HG02981 (cell line): ENCODE results near the gene POLR2J3.
A peak's percentile ranks its signal among the peaks of the same experiment; 100 is the strongest.
"Not testable (repeated sequence)": the region's sequence is repeated elsewhere in the genome, so short reads cannot be mapped to it uniquely, and the experiment has no call there.

Source experiments
- ATAC-seq: cut with Tn5 transposase; IDR thresholded peaks from one replicate; pipeline ENCODE4 v1.9.1; 2021; ENCODE audit warnings: mild to moderate bottlenecking, moderate library complexity; ENCODE audit not compliant: unreplicated experiment

Gene POLR2J3

DNA sequence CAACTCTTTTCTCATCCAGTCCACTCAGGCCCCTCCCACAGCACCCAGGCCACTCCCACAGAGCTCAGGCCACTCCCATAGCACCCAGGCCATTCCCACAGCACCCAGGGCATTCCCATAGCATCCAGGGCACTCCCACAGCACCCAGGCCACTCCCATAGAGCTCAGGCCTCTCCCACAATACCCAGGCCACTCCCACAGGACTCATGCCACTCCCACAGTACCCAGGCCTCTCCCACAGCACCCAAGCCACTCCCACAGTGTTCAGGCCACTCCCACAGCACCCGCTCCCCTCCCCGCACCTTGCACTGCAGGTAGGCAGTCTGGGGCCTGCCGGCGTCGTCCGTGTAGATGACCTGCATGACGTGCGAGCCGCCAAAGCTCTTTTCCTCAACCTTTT, 17.5 kb upstream of the POLR2J3 start:
- ATAC-seq: peak; percentile 49

DNA sequence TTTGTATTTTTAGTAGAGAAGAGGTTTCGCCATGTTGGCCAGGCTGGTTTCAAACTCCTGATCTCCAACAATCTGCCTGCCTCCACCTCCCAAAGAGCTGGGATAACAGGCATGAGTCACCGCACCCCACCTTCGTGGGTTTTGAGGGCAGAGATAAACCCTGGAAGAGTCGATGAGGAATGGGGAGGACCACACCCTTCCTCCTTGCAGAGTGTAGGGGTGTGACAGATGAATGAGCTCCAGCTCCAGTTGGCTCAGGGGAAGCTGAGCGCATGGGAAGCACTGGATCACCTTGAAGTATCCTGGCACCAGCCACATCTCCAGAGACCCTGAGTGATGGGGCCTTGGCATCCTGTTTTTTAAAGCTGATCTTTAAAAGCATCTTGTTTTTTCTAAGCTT, 11.1 kb upstream of the POLR2J3 start:
- not testable (repeated sequence) for ATAC-seq

DNA sequence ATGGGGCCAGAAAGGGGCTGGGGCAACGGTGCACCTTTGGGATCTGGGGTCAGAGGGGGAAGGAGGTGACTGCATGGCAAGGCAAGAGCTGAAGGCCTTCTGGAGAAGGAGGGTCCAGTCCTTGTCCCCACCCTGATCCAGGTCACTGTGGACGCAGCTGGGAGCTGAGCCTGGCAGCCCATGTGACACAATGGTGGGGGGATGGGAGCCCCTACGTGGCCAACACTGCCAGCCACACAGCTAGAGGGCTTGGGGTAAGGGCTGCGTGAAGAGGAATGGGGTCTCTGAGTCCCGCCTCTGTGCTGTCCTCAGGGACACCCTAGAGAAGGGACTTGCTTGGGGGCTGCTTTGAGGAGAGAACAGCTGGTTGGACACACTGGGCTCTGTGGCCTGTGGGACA, 9.3 kb upstream of the POLR2J3 start:
- ATAC-seq: not testable (repeated sequence)

DNA sequence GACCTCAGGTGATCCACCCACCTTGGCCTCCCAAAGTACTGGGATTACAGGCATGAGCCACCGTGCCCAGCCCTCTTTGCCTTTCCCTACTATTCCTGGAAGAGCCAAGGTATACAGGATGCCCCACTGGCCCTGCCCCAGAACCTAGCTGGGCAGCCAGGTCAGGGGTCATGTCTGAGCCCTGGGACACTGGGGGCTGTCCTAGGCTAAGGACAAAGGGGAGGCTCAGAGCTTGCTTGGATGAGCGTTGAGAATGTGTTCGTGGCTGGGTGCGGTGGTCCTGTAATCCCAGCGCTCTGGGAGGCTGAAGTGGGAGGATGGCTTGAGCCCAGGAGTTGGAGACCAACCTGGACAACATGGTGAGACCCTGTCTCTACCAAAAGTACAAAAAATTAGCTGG, 6.1 kb upstream of the POLR2J3 start:
- not testable (repeated sequence) for ATAC-seq

DNA sequence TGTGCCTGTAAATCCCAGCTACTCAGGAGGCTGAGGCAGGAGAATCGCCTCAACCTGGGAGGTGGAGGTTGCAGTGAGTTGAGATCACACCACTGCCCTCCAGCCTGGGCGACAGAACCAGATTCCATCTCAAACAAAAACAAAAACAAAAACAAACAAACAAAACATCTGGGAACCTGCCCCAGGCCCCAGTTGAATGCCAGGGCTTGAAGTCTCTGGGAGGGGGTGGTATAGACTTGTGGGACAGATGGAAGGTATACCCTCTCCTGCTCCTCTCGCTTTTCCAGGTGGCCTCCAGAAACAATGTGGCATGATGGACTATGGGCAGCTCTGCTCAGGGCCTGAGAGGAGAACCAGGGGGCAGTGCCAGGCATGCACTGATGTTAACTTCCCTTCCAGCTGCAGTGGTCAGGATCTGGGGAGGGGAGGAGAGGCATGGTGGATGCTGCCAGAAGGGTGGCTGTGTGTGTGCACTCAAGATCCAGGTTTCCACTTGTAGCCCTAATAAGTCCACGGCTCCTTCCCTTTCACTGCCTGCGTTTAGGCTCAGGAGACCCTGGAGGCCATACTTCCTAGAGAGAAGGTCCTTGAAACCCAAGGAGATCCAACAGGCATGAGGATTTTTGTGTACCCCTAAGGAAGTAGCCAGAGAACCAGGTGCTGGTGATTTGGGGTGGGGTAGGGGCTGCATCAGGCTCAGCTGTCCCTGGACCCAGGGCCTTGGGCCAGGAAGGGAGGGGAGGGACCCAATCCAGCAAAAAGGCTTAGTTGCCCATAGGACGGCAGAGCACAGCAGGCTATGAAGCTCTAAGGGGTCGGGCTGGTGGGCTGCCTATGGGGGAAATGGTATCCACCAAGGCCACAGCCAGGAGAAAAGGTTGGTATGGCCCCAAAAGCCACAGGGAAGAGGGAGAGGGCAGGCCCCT, 5.2 kb upstream of the POLR2J3 start:
- ATAC-seq: not testable (repeated sequence)

DNA sequence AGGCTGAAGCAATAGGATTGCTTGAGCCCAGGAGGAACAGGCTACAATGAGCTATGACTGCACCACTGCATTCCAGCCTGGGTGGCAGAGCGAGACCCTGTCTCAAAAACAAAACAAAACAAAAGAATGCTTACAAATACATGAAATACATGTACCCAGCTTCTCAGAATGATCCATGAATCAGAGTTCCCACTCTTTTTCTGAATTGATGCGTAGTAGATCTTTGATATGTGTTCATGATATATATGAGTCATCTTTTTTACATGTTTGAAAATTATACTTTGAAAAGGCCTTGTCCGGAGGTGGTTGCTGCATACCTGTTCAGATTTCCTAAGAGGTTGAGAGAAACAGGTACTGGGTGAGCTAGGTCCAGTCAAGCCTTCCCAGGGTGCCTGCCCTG, 4.0 kb upstream of the POLR2J3 start:
- not testable (repeated sequence) for ATAC-seq

DNA sequence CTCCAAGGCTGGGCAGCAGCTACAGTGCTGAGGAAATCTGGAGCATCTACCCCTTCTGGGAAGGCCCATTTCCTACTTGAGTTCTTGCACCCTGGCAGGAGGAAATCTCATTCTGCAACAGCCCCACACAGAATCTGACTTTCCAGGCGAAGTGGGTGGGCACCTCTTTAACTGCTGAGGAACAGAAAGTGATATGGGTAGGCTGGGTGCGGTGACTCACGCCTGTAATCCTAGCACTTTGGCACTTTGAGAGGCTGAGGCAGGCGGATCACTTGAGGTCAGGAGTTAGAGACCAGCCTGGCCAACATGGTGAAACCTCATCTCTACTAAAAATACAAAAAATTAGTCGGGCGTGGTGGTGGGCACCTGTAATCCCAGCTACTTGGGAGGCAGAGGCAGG, 2.2 kb upstream of the POLR2J3 start:
- ATAC-seq: not testable (repeated sequence)

DNA sequence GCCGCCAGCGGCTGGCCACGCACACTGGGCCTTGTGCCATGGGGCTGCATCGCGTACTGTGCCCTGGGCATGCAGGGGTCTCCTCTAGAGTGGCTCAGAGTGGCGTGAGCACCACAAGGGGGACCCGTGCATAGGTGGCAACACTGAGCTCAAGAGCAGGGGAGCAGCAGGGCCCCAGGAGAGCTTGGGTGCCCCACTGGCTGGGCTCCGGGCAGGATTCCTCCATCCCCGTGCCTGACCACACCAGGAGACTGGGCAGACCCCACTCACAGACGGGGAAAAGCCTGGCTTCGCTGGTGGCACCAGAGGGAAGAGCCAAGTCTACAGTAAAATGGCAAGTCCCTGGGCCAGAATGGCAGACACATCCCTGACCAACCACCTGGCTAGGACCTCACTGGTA, 3.8 kb downstream of the POLR2J3 start:
- not testable (repeated sequence) for ATAC-seq

DNA sequence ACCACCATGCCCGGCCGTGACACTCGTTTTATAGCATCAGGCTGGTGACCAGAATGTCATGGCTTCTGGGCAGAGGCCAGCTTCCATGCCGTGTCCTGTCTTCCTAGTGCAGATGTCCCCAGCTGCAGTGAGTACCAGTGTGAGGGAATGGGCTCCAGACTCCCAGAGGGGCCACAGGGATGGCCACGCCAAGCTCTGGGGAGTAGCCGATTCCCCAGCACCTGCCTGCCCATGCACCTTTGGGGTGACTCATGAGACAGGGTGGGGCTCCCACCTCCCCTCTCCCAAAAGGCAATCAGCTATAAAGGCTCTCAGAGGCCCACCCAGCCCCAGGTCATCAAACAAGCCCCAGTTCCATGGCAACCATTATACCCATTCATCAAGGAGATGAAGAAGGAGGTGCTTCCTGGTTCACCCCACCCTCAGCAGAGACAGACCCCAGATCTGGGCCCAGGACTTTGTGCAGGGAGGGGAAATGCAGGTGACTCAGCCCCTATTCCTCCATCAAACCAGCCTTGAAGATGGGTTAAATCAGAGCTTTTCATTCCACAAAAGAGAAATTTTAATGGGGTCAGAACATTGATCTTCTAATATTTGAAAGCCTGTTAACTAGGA, 21.5 kb downstream of the POLR2J3 start, which contains the start of gene SPDYE2:
SPDYE2 (plus strand) TSS at position 419 of the 615 bp plus-strand sequence. CDS start 2,030 bp downstream, outside the sequence.
- ATAC-seq: not testable (repeated sequence)

DNA sequence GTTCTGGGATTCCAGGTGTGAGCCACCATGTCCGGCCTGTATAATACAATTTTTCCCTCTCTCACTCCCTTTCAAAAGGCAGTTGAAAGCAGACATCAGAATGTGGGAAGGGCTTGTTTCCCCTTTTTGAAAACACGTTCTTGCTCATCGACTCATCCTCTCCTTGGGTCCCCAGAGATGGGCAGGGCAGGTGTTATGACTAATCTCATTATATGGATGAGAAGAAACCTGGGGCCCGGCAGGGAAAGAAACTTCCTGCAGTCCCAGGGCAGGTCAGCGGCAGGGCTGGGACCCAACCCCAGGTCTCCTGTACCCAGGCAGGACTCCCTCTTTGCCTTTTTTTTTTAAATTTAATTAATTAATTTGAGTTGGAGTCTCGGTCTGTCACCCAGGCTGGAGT, 26.0 kb downstream of the POLR2J3 start:
- ATAC-seq: peak; percentile 65

DNA sequence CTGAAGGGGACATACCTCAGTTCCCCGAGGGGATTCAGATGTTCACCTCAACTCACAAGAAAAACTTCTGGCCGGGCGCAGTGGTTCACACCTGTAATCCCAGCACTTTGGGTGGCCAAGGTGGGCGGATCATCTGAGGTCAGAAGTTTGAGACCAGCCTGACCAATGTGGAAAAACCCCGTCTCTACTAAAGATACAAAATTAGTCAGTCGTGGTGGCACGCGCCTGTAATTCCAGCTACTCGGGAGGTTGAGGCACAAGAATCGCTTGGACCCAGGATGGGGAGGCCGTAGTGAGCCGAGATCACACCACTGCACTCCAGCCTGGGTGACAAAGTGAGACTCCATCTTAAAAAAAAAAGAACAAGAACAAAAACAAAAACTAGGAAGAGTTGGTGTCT, 27.1 kb downstream of the POLR2J3 start:
- not testable (repeated sequence) for ATAC-seq

DNA sequence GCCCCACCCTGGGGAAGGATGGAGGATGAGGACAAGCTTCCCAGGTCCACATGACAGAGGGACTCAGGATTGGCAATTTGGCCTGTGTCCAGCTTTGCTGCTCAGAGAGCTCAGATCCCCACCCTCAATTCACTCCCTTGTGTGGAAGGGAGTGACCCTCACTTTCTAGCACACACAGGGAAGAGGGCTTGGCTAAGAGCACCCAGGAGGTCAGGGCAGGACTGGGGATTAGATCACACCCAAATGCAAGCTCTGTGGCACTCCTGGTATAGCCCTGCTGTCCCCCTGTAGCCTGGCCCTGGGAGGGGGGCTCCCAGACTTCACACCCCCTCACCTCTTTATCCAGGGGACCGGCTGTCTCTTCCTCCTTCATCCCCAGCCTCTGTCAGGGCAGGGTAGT, 28.0 kb downstream of the POLR2J3 start:
- ATAC-seq: not testable (repeated sequence)

DNA sequence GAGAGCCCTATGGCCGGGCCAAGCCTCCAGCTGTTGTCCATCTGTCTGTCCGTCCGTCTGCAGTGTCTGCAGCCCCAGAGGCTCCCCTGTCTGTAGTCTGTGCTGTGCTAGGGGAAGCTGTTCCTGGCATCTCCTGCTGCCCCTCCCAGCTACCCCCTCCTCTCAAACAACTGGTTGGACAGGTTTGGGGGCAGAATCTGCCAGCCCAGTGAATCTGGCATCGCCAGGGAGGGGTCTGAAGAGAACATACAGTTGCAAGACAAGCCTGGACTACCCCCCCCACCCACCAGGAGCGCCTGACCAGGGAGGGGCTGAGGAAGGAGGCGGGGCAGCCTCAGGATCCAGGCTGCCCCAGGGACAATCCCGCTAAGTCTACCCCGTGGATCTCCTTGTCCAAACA, 28.8 kb downstream of the POLR2J3 start, which contains the start of gene UPK3BL2:
UPK3BL2 (minus strand) TSS at position 101 of the 400 bp plus-strand sequence; CDS start at position 41, 60 bp downstream.
- not testable (repeated sequence) for ATAC-seq

DNA sequence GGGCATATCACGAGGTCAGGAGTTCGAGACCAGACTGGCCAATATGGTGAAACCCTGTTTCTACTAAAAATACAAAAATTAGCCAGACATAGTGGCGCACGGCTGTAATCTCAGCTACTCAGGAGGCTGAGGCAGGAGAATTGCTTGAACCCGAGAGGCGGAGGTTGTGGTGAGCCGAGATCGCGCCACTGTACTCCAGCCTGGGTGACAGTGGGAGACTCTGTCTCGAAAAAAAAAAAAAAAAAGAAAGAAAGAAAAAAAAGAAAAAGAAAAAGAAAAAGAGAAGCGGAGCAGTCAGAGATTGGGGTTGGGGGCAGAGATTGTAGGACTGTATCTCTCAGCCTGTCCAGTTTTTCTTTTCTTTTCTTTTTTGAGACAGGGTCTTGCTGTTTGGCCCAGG, 29.6 kb downstream of the POLR2J3 start:
- not testable (repeated sequence) for ATAC-seq

DNA sequence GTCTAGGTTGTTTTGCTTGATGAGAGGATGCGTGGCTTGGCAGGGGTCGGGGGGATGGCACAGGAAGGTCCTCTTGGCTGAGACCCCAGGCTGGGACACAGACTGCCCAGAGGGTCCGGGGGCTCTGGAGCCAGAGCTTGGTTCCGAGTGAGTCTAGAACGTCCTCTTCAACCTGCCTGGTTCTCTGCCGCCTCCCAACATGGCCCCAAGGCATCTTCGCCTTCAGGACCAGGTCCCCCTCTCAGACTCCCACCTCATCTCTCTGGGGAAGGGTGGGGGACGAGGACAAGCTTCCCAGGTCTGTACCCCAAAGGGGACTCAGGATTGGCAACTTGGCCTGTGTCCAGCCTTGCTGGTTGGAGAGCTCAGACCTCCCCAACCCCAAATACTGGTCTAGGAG, 30.3 kb downstream of the POLR2J3 start:
- ATAC-seq: not testable (repeated sequence)

DNA sequence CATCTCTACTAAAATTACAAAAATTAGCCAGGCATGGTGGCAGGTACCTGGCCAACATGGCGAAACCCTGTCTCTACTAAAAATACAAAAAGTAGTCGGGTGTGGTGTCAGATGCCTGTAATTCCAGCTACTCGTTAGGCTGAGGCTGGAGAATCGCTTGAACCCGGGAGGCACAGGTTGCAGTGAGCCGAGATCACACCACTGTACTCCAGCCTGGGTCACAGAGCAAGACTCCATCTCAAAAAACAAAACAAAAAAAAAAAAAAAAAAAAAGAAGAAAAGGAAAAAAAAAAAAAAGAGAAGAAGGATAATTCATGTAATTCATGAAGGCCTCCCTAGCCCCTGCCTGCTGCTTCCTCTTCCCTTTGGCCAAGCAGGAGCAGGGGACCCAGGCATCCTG, 31.8 kb downstream of the POLR2J3 start:
- not testable (repeated sequence) for ATAC-seq

DNA sequence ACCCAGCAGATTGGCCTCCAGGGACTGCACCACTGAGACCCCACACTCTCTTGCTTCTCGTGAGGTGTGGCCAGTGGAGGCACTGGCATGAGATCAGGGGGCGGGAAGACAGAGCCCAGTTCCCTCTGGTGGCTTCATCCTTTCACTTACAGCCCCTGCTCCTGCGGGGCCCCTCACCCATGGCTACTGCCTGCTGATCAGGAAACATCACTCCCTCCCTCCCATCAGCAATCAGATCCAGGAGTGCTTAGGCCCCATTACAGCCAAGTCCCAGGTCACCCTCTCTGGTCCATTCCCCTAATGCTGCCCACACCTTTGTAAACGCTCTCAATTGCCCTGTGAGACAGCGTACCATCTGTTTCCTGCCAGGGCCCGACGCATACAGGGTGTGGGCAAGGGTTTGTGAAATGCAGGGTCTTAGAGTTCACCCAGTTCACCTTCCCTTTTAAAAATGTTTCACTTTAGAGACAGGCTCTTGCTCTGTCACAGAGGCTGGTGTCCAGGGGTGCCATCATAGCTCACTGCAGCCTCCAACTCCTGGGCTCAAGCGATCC, 37.2 kb downstream of the POLR2J3 start:
- ATAC-seq: not testable (repeated sequence)

DNA sequence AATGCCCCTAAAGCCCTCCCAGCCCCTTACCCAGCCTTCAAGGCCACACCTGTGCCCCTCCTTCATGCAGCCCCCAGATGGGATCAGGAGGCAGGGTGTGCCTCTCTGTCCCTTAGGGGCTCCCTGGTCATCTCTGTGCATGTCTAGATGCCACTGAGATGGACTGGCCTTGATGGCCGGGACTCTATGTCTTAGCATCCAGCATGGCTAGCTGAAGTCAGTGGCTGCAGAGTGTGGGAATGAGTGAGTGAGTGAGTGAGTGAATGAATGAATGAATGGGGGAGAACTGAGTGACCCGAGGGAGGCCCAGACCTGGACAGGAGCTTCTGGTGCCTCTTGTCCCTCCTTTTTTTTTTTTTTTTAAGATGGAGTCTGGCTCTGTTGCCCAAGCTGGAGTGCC, 40.3 kb downstream of the POLR2J3 start:
- ATAC-seq: not testable (repeated sequence)

DNA sequence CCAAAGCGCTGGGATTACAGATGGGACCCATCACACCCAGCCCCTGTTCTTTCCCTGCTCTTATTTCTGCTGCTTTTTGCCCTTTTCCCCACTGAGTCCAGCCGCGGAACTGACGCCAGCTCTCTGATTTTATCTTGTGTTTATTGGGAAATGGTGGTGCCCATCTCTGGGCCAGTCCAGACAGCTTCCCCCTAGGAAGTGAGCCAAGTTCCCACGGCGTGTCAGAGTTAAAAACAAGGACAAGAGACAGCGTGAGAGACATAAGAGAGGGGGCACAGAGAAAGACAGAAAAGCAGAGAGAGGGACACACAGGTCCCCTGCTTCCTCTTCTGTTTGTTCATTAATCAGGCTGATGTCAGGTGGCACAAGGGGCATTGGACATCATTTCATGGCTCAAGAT, 40.8 kb downstream of the POLR2J3 start:
- ATAC-seq: not testable (repeated sequence)

DNA sequence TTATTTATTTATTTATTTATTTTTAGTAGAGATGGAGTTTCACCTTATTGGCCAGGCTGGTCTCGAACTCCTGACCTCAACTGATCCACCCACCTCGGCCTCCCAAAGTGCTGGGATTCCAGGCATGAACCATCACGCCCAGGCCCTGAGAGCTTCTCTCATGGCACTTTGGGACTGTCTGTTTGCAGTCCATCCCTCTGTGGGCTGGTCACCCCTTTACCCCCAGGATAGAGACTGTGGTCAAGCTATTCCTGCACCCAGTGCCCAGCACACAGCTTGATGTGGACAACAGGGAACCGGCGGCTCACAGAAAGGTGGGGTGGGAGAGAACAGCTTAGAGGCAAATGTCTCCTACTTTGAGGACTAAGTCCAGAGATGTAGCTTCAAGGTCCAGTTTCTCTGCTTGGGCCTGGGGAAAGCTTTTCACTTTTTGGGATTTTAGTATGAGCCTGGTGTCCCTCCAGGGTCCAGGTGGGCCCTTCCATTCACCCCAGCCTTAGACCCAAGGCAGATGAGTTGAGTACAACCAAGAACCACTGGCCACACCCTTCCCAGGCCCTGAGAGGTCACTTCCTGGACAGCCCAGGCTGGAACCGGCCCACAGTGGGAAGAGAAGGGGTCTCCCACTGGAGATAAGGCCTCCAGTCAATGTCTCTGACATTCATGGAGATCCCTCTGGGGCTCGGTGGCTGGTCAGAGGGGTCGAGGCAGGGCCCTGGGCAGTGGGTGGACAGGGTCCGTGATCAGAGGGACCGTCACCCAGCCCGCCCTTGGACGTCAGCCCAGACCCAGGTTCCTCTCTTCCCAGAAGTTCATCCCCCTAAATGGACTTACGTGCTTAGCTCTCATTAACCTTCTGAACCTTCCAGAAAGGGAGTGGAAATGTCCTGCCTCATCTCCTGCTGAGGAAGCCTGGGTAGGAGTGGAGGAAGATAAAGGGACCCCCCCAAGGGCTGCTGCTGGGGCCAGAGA, 44.3 kb downstream of the POLR2J3 start:
- not testable (repeated sequence) for ATAC-seq
